Hematopoietic multipotent progenitor cell treated with erythropoietin and hydrocortisone succinate and interleukin-3 and kit ligand, for 6 days (in vitro differentiated cells): ENCODE results near the gene BCL2L12.
"Not testable (repeated sequence)": the region's sequence is repeated elsewhere in the genome, so short reads cannot be mapped to it uniquely, and the experiment has no call there.

Experiments used
- DNase-seq: peaks from one replicate; pipeline ENCODE4 v3.0.0-alpha.2; 2015

The BCL2L12 gene

DNA sequence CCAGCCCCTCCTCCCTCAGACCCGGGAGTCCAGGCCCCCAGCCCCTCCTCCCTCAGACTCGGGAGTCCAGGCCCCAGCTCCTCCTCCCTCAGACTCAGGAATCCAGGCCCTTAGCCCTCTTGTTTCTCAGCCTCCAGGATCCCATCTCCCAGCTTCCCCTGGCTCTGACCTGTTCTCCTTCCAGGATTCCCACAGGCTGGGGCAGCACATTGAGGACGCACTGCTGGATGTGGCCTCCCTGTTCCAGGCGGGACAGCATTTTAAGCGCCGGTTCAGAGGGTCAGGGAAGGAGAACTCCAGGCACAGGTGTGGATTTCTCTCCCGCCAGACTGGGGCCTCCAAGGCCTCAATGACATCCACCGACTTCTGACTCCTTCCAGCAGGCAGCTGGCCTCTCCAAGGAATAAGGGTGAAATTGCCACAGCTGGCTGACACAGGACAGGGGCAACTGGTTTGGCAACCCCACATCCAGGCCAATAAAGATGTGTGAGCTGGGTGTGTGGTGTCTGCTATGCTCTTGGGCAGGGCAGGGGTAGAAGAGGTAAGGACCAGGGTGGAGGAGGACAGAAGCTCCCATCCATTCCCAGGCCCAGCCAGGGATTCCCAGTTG is 47.6 kb downstream of the BCL2L12 start:
- DNase-seq, result no peak

DNA sequence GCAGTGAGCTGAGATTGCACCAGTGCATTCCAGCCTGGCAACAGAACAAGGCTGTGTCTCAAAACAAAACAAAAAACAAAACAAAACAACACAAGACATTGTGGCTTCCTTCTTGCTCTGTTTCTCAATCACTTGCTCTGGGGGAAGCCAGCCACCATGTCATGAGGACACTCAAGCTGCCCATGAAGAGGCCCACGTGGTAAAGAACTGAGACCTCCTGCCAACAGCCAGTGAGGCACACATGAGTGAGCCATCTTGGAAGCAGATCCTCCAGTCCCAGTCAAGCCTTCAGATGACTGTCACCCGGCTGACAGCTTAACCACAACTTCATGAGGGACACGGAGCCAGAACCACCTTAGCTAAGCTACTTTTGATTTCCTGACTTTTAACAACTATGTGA is 50.4 kb downstream of the BCL2L12 start:
- no peak for DNase-seq

DNA sequence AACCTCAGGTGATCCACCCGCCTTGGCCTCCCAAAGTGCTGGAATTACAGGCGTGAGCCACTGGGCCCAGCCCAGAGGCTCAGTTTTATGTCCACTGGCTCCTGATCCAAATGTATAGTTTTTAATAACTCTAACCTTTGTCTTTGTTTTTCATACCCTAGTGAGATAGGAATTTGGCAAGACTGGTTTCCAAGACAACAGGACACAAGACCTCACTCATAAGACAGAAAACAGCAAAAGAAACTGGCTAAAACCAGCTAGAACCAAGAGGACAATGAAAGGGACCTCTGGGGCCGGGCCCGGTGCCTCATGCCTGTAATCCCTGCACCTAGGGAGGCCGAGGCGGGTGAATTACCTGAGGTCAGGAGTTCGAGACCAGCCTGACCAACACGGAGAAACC is 52.8 kb downstream of the BCL2L12 start:
- DNase-seq, result no peak

GRCh38 chr19:49718991-49719390 is 53.3 kb downstream of the BCL2L12 start:
- peak; percentile 14 for DNase-seq

DNA sequence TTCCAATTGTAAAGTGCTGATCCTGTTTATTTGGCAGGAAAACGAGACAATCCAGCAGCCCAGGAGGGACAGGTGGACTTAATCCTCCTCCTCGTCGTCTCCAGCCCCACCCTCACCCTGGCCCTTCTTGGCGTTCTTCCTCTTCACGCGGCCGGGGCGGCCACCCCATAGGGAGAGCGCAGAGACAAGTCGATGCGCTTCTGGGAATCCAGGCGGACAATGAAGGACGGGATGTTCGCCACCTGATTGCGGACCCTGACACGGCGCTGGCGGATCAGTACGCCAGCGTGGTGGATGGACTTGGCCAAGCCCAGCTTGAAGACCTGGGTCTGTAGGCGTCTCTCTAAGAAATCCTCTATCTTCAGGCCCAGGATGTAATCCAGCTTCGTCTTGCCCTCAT is 53.7 kb downstream of the BCL2L12 start:
- DNase-seq, result not testable (repeated sequence)
